H1 (cell line): ENCODE data around the gene TGFBRAP1. TPM values are rescaled to one million over a fixed set of nuclear protein-coding genes. Genes with fewer than 3 reads are reported as not detected.
A peak's percentile ranks its signal among the peaks of the same experiment; 100 is the strongest.

Source experiments
- BACH1 ChIP-seq: IDR thresholded peaks from 2 replicates; pipeline ENCODE4 v1.6.1; 2012; ENCODE audit warnings: low read length, improper control_type of control experiment
- CEBPB ChIP-seq: IDR thresholded peaks from 2 replicates; pipeline ENCODE4 v1.6.1; 2012; ENCODE audit warnings: low read depth, low read length
- CHD1 ChIP-seq: IDR thresholded peaks from 2 replicates; pipeline ENCODE4 v1.6.1; 2012; ENCODE audit warnings: low read depth, low read length, improper control_type of control experiment
- E2F6 ChIP-seq: IDR thresholded peaks from 2 replicates; pipeline ENCODE4 v1.6.1; 2012; ENCODE audit warnings: inconsistent platforms
- FOSL1 ChIP-seq: IDR thresholded peaks from 2 replicates; pipeline ENCODE4 v1.6.1; 2011; ENCODE audit warnings: mild to moderate bottlenecking, low read depth, low read length, moderate library complexity; ENCODE audit not compliant: insufficient read depth
- KDM5A ChIP-seq: fragments of 200-600 bp; IDR thresholded peaks from 2 replicates; pipeline ENCODE4 v1.7.1; 2012; ENCODE audit warnings: mild to moderate bottlenecking, low read length, inconsistent platforms, mixed read lengths
- POLR2AphosphoS5 ChIP-seq: IDR thresholded peaks from 2 replicates; pipeline ENCODE4 v1.6.1; 2011; ENCODE audit warnings: low read depth, low read length
- RXRA ChIP-seq: IDR thresholded peaks from 2 replicates; pipeline ENCODE4 v1.6.1; 2011; ENCODE audit warnings: low read depth, mild to moderate bottlenecking, low read length, moderate library complexity; ENCODE audit not compliant: insufficient read depth
- SIN3A ChIP-seq, 2 experiments: IDR thresholded peaks in 1 of 2; conservative IDR thresholded peaks in 1 of 2; 2 replicates each; pipeline ENCODE4 v1.6.1; 2011 to 2012; ENCODE audit warnings: low read length in 2 of 2, improper control_type of control experiment in 1 of 2, low read depth in 1 of 2, mild to moderate bottlenecking in 1 of 2
- SP2 ChIP-seq: IDR thresholded peaks from 2 replicates; pipeline ENCODE4 v1.6.1; 2012; ENCODE audit warnings: mild to moderate bottlenecking, low read length, inconsistent platforms
- SP4 ChIP-seq: IDR thresholded peaks from 2 replicates; pipeline ENCODE4 v1.6.1; 2012; ENCODE audit warnings: low read length, inconsistent platforms
- TCF12 ChIP-seq: IDR thresholded peaks from 2 replicates; pipeline ENCODE4 v1.6.1; 2011; ENCODE audit warnings: low read depth, mild to moderate bottlenecking, low read length
- USF2 ChIP-seq: IDR thresholded peaks from 2 replicates; pipeline ENCODE4 v1.6.1; 2011; ENCODE audit warnings: low read length, improper control_type of control experiment
- polyA plus RNA-seq, 7 experiments: library from polyadenylated mRNA; depleted of rRNA in 3 of 7; stranded (reverse) in 5 of 7; unstranded in 2 of 7; fragments of >200 nt in 5 of 7; fragments of 200-250 nt in 2 of 7; gene quantifications; 1 replicate in 5 of 7; 2 replicates in 1 of 7; 4 replicates in 1 of 7; pipeline versions ENCODE4 v1.2.1 to v1.2.3, GENCODE V29; 2011 to 2013; ENCODE audit warnings: missing spikeins in 2 of 7, mixed read lengths in 2 of 7
- total RNA-seq: library from RNA; stranded (reverse); fragmentation: NEBNext Ultra II Directional; extraction: Animal tissue kit (Norgen Biotek cat#: 25700); gene quantifications from 2 replicates; pipeline ENCODE4 v1.2.1, GENCODE V29; 2021

Gene TGFBRAP1
- total and polyA plus RNA-seq, 2 of the 8 experiments (the other 6 are each of a cell fraction or from before 2014, with no cell fraction given), result 11.2 to 20.2 TPM

- TF ChIP-seq USF2, result peak; percentile 54; the same call in 1 of the 2 replicates
- peak; percentile 67; the same call in 1 of the 2 replicates for TF ChIP-seq E2F6
- TF ChIP-seq SP4, result no peak
- TF ChIP-seq CHD1, result no peak
- TF ChIP-seq SP2, result no peak
- TF ChIP-seq POLR2AphosphoS5, result no peak
- no peak for TF ChIP-seq FOSL1
- no peak for TF ChIP-seq KDM5A
- no peak for TF ChIP-seq TCF12
- TF ChIP-seq RXRA, result no peak
- TF ChIP-seq SIN3A (conservative IDR thresholded peaks at IDR 0.05 in 1 of 2, IDR thresholded peaks at IDR 0.05 in 1 of 2; ENCODE audit: low read depth in 1 of 2, low read length in 2 of 2), result 0 out of 4 replicates have a peak, but pooled peaks of 1 of the 2 experiments have one; percentile 8
- TF ChIP-seq CEBPB, result no peak
- TF ChIP-seq BACH1, result no peak
- TF ChIP-seq, all 59 proteins: peak for 12
Measured at GRCh38 chr2:105329561-105330495, at the start of gene TGFBRAP1 (continued).
